Measurements from ENCODE around the gene SSU72. TPM values are rescaled to one million over a fixed set of nuclear protein-coding genes. Genes with fewer than 3 reads are reported as not detected.

Gene SSU72
- total and polyA plus RNA-seq, 2 donors (not counting 3 experiments of a cell fraction or from before 2014, with no cell fraction given) = 85.9 to 129 TPM

- FAIRE-seq = no peak
- dilution Hi-C loops (cut with MboI; ENCODE audit: extremely low pct_ligation_motif_present, low sequenced_read_pairs) = no loop called here
- POLR2A ChIA-PET = no interaction called here
Observed at GRCh38 chr1:1545946-1546737, 28.5 kb downstream of the SSU72 start.

DNA sequence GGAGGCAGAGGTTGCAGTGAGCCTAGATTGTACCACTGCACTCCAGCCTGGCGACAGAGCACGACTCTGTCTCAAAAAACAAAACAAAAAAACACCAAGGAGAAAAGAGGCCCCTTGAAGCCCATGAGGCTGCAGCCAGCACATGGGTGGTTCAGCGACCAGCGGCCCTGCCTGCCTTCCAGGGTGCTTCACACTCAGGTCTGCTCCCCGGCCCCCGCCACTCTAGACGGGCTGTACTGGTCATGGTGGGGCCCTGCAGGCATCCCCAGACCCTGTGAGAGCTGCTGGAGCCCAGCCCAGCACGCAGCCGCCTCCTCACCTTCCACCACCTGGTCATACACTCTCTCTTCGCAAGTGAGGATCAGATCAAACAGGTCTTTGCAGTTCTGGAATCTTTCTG lies 30.1 kb downstream of the SSU72 start:
- Histone ChIP-seq H3K27ac (ENCODE audit: insufficient read depth, low read depth, low read length) (no peak overlapping the region), H3K9ac (replicated peaks; ENCODE audit: extremely low read depth, insufficient read depth, low read length) (no peak overlapping the region), H3K27me3 (ENCODE audit: control insufficient read depth in 2 of 2, insufficient read depth in 2 of 2, low read length in 2 of 2) (no peaks in the 10 kb centered on the region), H3K9me3 (replicated peaks; ENCODE audit: control insufficient read depth, insufficient read depth, low read length) (no peaks in the 10 kb centered on the region), H3K79me2 (ENCODE audit: control insufficient read depth, insufficient read depth, low read length) (peaks cover 2% of the 10 kb centered on the region), H3K4me2 (ENCODE audit: insufficient read depth, low read length) (no peak overlapping the region), H2AFZ (ENCODE audit: low read depth, low read length) (no peak overlapping the region), H4K20me1 (replicated peaks; ENCODE audit: control insufficient read depth, extremely low read depth, insufficient read depth, low read length) (no peaks in the 10 kb centered on the region), H3K4me1 (ENCODE audit: control insufficient read depth, extremely low read depth, insufficient read depth, low read length) (peaks cover 14% of the 10 kb centered on the region), H3K4me3 (replicated peaks in 1 of 3; ENCODE audit: insufficient read depth in 1 of 3, low read depth in 1 of 3, low read length in 3 of 3) (no peak overlapping the region), H3K9me1 (replicated peaks; ENCODE audit: control insufficient read depth, extremely low read depth, insufficient read depth, low read length) (no peaks in the 10 kb centered on the region), H3K36me3 (ENCODE audit: control insufficient read depth in 2 of 2, extremely low read depth in 1 of 2, insufficient read depth in 2 of 2, low read length in 2 of 2) (peaks cover 0 to 8% of the 10 kb centered on the region in 2 experiments)
- dilution Hi-C loops (cut with MboI; ENCODE audit: extremely low pct_ligation_motif_present, low sequenced_read_pairs) (no loop called here), intact Hi-C loops (cut with micrococcal nuclease) (no loop called here)
- DNase-seq (ENCODE audit: low read depth, low spot score) (no peak), FAIRE-seq (no peak)
- BruUV-seq (replicated peaks) = no TSS peak
- no peak for TF ChIP-seq POLR2AphosphoS5 (IDR thresholded peaks at IDR 0.05; ENCODE audit: insufficient read depth, low read depth, low read length)
- TF ChIP-seq GATA2 (IDR thresholded peaks at IDR 0.05; ENCODE audit: insufficient read depth, insufficient read length, low read depth, low read length) = no peak
- POLR2A ChIA-PET = no interaction called here
- CTCF ChIA-PET = no interaction called here

More at GRCh38 chr1:1545946-1546737, 28.5 kb downstream of the SSU72 start:
- intact Hi-C loops (cut with micrococcal nuclease) = no loop called here
- CTCF ChIA-PET = no interaction called here
- DNase-seq (ENCODE audit: low read depth, low spot score) = no peak
- Histone ChIP-seq H3K27ac (ENCODE audit: insufficient read depth, low read depth, low read length) (no peak overlapping the region), H3K9me1 (replicated peaks; ENCODE audit: control insufficient read depth, extremely low read depth, insufficient read depth, low read length) (no peaks in the 10 kb centered on the region), H3K27me3 (ENCODE audit: control insufficient read depth in 2 of 2, insufficient read depth in 2 of 2, low read length in 2 of 2) (no peaks in the 10 kb centered on the region), H3K36me3 (ENCODE audit: control insufficient read depth in 2 of 2, extremely low read depth in 1 of 2, insufficient read depth in 2 of 2, low read length in 2 of 2) (peaks cover 0 to 8% of the 10 kb centered on the region in 2 experiments), H3K9me3 (replicated peaks; ENCODE audit: control insufficient read depth, insufficient read depth, low read length) (no peaks in the 10 kb centered on the region), H4K20me1 (replicated peaks; ENCODE audit: control insufficient read depth, extremely low read depth, insufficient read depth, low read length) (no peaks in the 10 kb centered on the region), H3K4me1 (ENCODE audit: control insufficient read depth, extremely low read depth, insufficient read depth, low read length) (peaks cover 9% of the 10 kb centered on the region), H3K79me2 (ENCODE audit: control insufficient read depth, insufficient read depth, low read length) (peaks cover 6% of the 10 kb centered on the region), H3K4me3 (replicated peaks in 1 of 3; ENCODE audit: insufficient read depth in 1 of 3, low read depth in 1 of 3, low read length in 3 of 3) (no peak overlapping the region), H3K4me2 (ENCODE audit: insufficient read depth, low read length) (no peak overlapping the region), H3K9ac (replicated peaks; ENCODE audit: extremely low read depth, insufficient read depth, low read length) (no peak overlapping the region), H2AFZ (ENCODE audit: low read depth, low read length) (no peak overlapping the region)
- no TSS peak for BruUV-seq (replicated peaks)
- TF ChIP-seq FOS (IDR thresholded peaks at IDR 0.05; ENCODE audit: borderline replicate concordance, insufficient read depth, low read length) (no peak), POLR2AphosphoS5 (IDR thresholded peaks at IDR 0.05; ENCODE audit: insufficient read depth, low read depth, low read length) (no peak), EZH2 (IDR thresholded peaks at IDR 0.05; ENCODE audit: borderline replicate concordance, low read depth, low read length, severe bottlenecking) (no peak)
